ENCODE measurements around the gene ZNF316.

Gene ZNF316

DNA sequence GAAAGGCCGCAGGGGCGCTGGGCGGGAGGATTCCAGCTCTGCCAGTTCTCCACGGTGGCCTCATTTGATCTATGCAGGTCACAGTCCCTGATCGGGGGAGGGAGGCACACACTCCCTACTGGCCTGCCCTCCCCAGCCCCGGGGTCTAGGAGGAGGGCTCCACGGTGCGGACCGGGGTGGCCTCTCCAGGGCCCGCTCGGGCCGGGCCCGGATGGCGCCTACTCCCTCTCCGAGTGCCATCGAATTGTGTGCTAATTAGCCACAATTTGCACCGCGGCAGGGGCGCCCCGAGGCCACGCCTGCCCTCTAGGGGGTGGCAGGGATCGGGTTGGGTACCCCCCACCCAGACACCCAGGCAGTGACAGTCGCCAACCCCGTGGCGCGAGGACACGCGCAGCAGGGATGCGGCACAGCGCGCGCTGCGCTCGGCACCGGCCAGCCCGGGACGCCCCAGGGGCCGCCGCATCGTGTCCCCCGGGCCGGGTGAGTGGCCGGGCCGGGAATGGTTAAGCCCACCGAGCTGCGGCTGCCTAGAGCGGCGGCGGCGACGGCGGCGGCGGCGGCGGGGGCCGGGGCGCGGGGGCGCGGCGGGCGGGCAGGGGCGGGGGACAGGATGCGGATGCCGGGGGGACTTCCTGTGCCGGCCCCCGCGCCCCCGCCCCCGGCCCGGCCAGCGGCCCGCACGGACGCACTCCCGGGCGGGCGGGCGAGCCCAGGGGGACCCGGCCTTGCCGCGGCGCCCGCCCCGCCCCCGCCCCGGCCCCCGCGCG lies 22.0 kb upstream of the ZNF316 start, which contains the start of gene ZNF853:
Gene ZNF853 (plus strand): TSS at position 658 of the 770 bp plus-strand sequence. CDS start 565 bp downstream, outside the sequence.
- Histone ChIP-seq H3K79me2 (ENCODE audit: insufficient read depth, low read depth) (no peaks in the 10 kb centered on the region), H3K4me2 (no peak within 1 kb of the TSS), H3K27me3 (ENCODE audit: insufficient read depth, low read depth) (no peaks in the 10 kb centered on the region)

DNA sequence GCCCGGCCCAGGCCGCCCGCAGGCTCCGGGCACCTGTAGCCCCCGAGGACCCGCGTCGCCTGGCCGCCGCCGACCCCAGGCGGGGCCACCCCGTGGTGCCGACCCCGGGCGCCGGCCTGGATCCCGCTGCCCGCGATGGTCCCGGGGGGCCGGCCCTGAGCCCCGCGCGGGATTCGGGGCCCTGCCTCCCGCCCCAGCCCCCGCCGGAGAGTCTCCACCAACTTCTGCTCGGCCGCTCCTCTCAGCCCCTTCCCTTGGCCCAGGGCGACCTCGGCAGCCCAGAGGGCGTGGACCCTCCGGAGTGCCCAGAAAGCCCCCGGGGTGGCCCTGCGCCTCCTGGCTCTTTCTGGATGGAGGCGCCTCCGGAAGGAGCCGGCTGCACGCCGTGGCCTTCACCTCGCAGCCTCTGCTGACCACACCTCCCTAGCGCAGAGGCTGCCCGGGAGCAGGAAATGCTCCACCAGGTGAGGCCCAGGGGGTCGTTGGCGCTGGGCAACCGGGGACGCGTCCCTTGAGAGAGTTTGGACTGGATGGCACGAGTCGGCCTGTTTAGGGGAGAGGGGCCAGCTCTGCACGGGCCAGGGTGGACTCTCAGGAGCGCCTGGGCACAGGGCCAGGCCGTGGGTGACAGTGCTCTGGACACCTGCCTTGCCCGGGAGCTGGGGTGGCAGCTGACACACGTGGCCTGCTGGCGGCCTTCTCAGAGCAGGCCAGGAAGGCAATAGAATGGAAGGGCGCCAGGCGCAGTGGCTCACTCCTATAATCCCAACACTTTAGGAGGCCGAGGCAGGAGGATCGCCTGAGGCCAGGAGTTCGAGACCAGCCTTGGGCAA lies 21.2 kb upstream of the ZNF316 start:
- H2AFZ ChIP-seq (ENCODE audit: low read depth), result no peak overlapping the region
- no peaks in the 10 kb centered on the region for H4K20me1 ChIP-seq (ENCODE audit: insufficient read depth)
- H3K36me3 ChIP-seq (ENCODE audit: insufficient read depth), result no peaks in the 10 kb centered on the region
- no peak overlapping the region for H3K4me2 ChIP-seq
- H3K4me1 ChIP-seq (ENCODE audit: low read depth, poor library complexity, severe bottlenecking), result peaks cover 19% of the 10 kb centered on the region
- TF ChIP-seq, protein P1, sequence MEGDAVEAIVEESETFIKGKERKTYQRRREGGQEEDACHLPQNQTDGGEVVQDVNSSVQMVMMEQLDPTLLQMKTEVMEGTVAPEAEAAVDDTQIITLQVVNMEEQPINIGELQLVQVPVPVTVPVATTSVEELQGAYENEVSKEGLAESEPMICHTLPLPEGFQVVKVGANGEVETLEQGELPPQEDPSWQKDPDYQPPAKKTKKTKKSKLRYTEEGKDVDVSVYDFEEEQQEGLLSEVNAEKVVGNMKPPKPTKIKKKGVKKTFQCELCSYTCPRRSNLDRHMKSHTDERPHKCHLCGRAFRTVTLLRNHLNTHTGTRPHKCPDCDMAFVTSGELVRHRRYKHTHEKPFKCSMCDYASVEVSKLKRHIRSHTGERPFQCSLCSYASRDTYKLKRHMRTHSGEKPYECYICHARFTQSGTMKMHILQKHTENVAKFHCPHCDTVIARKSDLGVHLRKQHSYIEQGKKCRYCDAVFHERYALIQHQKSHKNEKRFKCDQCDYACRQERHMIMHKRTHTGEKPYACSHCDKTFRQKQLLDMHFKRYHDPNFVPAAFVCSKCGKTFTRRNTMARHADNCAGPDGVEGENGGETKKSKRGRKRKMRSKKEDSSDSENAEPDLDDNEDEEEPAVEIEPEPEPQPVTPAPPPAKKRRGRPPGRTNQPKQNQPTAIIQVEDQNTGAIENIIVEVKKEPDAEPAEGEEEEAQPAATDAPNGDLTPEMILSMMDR (conservative IDR thresholded peaks at IDR 0.05; ENCODE audit: low read depth, low read length), result no peak
- no peaks in the 10 kb centered on the region for H3K79me2 ChIP-seq (ENCODE audit: insufficient read depth, low read depth)
- no peak overlapping the region for H3K4me3 ChIP-seq (IDR thresholded peaks at IDR 0.05; ENCODE audit: insufficient read depth, low read depth, low read length)
- H3K9ac ChIP-seq, result no peak overlapping the region
- no peak overlapping the region for H3K27ac ChIP-seq
- no peaks in the 10 kb centered on the region for H3K27me3 ChIP-seq (ENCODE audit: insufficient read depth, low read depth)

More for the DNA sequence above, 22.0 kb upstream of the ZNF316 start, which contains the start of gene ZNF853:
- TF ChIP-seq, protein P1 (conservative IDR thresholded peaks at IDR 0.05; ENCODE audit: low read depth, low read length), result no peak
- Histone ChIP-seq H3K36me3 (ENCODE audit: insufficient read depth) (no peaks in the 10 kb centered on the region), H3K4me1 (ENCODE audit: low read depth, poor library complexity, severe bottlenecking) (peaks cover 11% of the 10 kb centered on the region), H3K27ac (no peak within 1 kb of the TSS), H3K4me3 (IDR thresholded peaks at IDR 0.05; ENCODE audit: insufficient read depth, low read depth, low read length) (no peak within 1 kb of the TSS), H4K20me1 (ENCODE audit: insufficient read depth) (no peaks in the 10 kb centered on the region), H2AFZ (ENCODE audit: low read depth) (no peak within 1 kb of the TSS), H3K9ac (no peak within 1 kb of the TSS)

DNA sequence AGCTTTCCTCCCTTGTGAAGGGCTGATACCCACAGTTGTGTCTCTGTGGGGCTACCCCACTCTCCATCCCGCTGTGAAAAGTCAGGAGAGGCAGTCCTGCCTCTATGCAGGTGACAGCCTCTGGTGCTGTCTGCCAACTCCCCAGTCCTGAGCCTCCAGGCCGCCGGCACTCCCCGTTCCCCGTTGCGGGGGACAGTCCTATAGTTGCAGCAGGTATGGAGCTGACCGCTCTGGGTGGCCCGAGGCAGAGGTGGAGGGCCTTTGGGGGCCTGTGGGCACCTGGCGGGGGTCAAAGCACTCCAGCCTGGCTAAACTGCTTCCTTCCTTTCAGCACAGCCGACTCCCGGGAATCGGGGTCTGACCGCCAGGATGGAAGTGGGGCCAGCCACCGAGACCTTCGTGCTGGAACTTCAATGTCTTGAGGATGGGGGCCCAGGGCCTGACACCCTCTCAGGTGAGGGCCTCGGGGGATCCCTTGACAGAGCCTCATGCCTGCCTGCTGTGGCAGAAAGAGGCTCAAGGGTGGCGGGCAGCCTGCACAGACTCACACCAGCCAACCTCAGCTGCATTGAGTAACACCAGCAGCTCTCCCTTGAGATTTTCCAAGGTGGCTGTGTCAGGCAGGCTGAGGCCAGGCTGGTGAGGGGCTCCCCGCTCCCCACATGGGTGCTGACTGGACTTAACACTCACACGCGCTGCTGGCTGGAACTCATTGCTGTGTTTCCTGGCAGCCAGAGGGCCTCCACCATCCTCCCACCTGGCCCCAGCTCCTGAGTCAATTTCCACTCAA lies 20.1 kb upstream of the ZNF316 start:
- no peak overlapping the region for H3K4me2 ChIP-seq
- H3K4me3 ChIP-seq (IDR thresholded peaks at IDR 0.05; ENCODE audit: insufficient read depth, low read depth, low read length), result no peak overlapping the region

DNA sequence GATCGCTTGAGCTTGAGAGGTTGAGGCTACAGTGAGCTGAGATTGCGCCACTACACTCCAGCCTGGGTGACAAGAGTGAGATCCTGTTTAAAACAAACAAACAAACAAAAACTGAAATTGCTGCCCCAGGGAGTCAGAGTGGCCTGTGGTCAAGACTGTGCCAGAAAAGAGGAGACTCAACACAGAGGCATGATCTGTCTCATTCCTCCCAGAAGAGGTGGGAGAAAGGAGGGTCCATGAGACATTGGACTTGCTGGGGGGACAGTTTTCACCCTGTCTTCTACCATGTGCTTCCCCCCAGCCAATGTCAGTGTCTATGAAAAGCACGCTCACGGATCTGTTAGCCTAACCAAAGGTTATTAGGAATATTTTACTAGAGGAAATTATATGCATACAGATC lies 18.5 kb upstream of the ZNF316 start:
- Histone ChIP-seq H4K20me1 (ENCODE audit: insufficient read depth) (no peaks in the 10 kb centered on the region), H2AFZ (ENCODE audit: low read depth) (no peak overlapping the region), H3K9ac (no peak overlapping the region), H3K27me3 (ENCODE audit: insufficient read depth, low read depth) (no peaks in the 10 kb centered on the region), H3K4me2 (no peak overlapping the region), H3K4me3 (IDR thresholded peaks at IDR 0.05; ENCODE audit: insufficient read depth, low read depth, low read length) (no peak overlapping the region), H3K27ac (no peak overlapping the region), H3K79me2 (ENCODE audit: insufficient read depth, low read depth) (no peaks in the 10 kb centered on the region), H3K4me1 (ENCODE audit: low read depth, poor library complexity, severe bottlenecking) (peaks cover 27% of the 10 kb centered on the region), H3K36me3 (ENCODE audit: insufficient read depth) (no peaks in the 10 kb centered on the region)
- TF ChIP-seq, protein P1 (conservative IDR thresholded peaks at IDR 0.05; ENCODE audit: low read depth, low read length), result no peak

More for the DNA sequence above, 20.1 kb upstream of the ZNF316 start:
- no peak overlapping the region for H3K27ac ChIP-seq
- H3K36me3 ChIP-seq (ENCODE audit: insufficient read depth), result no peaks in the 10 kb centered on the region
- TF ChIP-seq, protein P1 (conservative IDR thresholded peaks at IDR 0.05; ENCODE audit: low read depth, low read length), result no peak
- H2AFZ ChIP-seq (ENCODE audit: low read depth), result no peak overlapping the region
- no peaks in the 10 kb centered on the region for H4K20me1 ChIP-seq (ENCODE audit: insufficient read depth)
- H3K79me2 ChIP-seq (ENCODE audit: insufficient read depth, low read depth), result no peaks in the 10 kb centered on the region
- no peaks in the 10 kb centered on the region for H3K27me3 ChIP-seq (ENCODE audit: insufficient read depth, low read depth)
- peaks cover 27% of the 10 kb centered on the region for H3K4me1 ChIP-seq (ENCODE audit: low read depth, poor library complexity, severe bottlenecking)
- no peak overlapping the region for H3K9ac ChIP-seq
